GM23248 (cell line): ENCODE data around the gene ZNF227. TPM values are rescaled to one million over a fixed set of nuclear protein-coding genes. Genes with fewer than 3 reads are reported as not detected.
"Not testable (repeated sequence)": the region's sequence is repeated elsewhere in the genome, so short reads cannot be mapped to it uniquely, and the experiment has no call there.

Experiments
- DNase-seq: peaks from one replicate; pipeline ENCODE4 v3.0.0-alpha.2; 2015
- H2AFZ ChIP-seq: fragments of 200-600 bp; sonication (generic); 2 replicates; pipeline ENCODE4 v1.6.1; 2016; ENCODE audit warnings: antibody characterized with exemption
- H3F3A ChIP-seq: fragments of 200-600 bp; sonication (generic); 2 replicates; pipeline ENCODE4 v1.6.1; 2016; ENCODE audit warnings: mild to moderate bottlenecking, antibody characterized with exemption, mixed run types; ENCODE audit not compliant: insufficient read depth
- H3K27ac ChIP-seq: fragments of 200-600 bp; sonication (generic); 2 replicates; pipeline ENCODE4 v1.5.1; 2016; ENCODE audit warnings: mild to moderate bottlenecking
- H3K27me3 ChIP-seq: fragments of 200-600 bp; sonication (generic); replicated peaks from 2 replicates; pipeline ENCODE4 v1.6.1; 2016; ENCODE audit warnings: mild to moderate bottlenecking; ENCODE audit not compliant: insufficient read depth
- H3K36me3 ChIP-seq: fragments of 200-600 bp; sonication (generic); 2 replicates; pipeline ENCODE4 v1.6.1; 2016; ENCODE audit warnings: low read depth, mild to moderate bottlenecking
- H3K4me1 ChIP-seq: fragments of 200-600 bp; sonication (generic); 2 replicates; pipeline ENCODE4 v1.6.1; 2016; ENCODE audit warnings: mild to moderate bottlenecking; ENCODE audit not compliant: insufficient read depth
- H3K4me2 ChIP-seq: fragments of 200-600 bp; sonication (generic); one replicate; pipeline ENCODE4 v1.6.1; 2016; ENCODE audit warnings: mild to moderate bottlenecking; ENCODE audit not compliant: unreplicated experiment
- H3K4me3 ChIP-seq: fragments of 200-600 bp; sonication (generic); 2 replicates; pipeline ENCODE4 v1.5.1; 2016; ENCODE audit warnings: mild to moderate bottlenecking
- H3K79me2 ChIP-seq: fragments of 200-600 bp; sonication (generic); 2 replicates; pipeline ENCODE4 v1.6.1; 2016; ENCODE audit warnings: mild to moderate bottlenecking; ENCODE audit not compliant: insufficient read depth
- H3K9ac ChIP-seq: fragments of 200-600 bp; sonication (generic); 2 replicates; pipeline ENCODE4 v1.6.1; 2016; ENCODE audit warnings: mild to moderate bottlenecking
- H3K9me2 ChIP-seq: fragments of 200-600 bp; sonication (generic); 2 replicates; pipeline ENCODE4 v1.6.1; 2016; ENCODE audit warnings: mixed run types, mild to moderate bottlenecking, moderate library complexity; ENCODE audit not compliant: insufficient read depth
- H3K9me3 ChIP-seq: fragments of 200-600 bp; sonication (generic); one replicate; pipeline ENCODE4 v1.6.1; 2017; ENCODE audit warnings: low read depth
- H4K20me1 ChIP-seq: fragments of 200-600 bp; sonication (generic); 2 replicates; pipeline ENCODE4 v1.6.0; 2016; ENCODE audit not compliant: insufficient read depth
- EZH2 ChIP-seq: fragments of 200-600 bp; sonication (generic); IDR thresholded peaks from 2 replicates; pipeline ENCODE4 v1.6.1; 2018; ENCODE audit warnings: antibody characterized with exemption, mild to moderate bottlenecking; ENCODE audit not compliant: insufficient read depth, poor library complexity, severe bottlenecking
- EZH2phosphoT487 ChIP-seq: fragments of 200-600 bp; sonication (generic); IDR thresholded peaks from 2 replicates; pipeline ENCODE4 v1.6.1; 2018; ENCODE audit warnings: antibody characterized with exemption, moderate library complexity, mild to moderate bottlenecking, low read depth; ENCODE audit not compliant: insufficient read depth
- WGBS, 2 experiments: methylation state at CpG; one replicate each; pipeline ENCODE4 v1.1.6; 2015 to 2017; ENCODE audit warnings: low lambda C conversion rate in 2 of 2, low coverage in 1 of 2; ENCODE audit errors: missing lambda C conversion rate in 2 of 2; 5-methylcytosine and 5-hydroxymethylcytosine counted together
- in situ Hi-C: fragments of 300-500 bp; cut with MboI; formaldehyde crosslinking; loops from 2 replicates; pipeline ENCODE4 v1.15.0; 2020
- polyA plus RNA-seq: library from polyadenylated mRNA; unstranded; fragments of >200 nt; fragmentation: Nextera tagmentation; extraction: Ambion mirVana; gene quantifications from 2 replicates; pipeline ENCODE4 v1.2.1, GENCODE V29; 2016
- total RNA-seq: library from RNA; depleted of rRNA; stranded (reverse); fragments of >200 nt; shearing (Covaris generic); gene quantifications from 2 replicates; pipeline ENCODE4 v1.2.3, GENCODE V29; 2014

The ZNF227 gene
- total and polyA plus RNA-seq, 2 experiments from 2014 or later: 7.5 to 16.1 TPM

DNA sequence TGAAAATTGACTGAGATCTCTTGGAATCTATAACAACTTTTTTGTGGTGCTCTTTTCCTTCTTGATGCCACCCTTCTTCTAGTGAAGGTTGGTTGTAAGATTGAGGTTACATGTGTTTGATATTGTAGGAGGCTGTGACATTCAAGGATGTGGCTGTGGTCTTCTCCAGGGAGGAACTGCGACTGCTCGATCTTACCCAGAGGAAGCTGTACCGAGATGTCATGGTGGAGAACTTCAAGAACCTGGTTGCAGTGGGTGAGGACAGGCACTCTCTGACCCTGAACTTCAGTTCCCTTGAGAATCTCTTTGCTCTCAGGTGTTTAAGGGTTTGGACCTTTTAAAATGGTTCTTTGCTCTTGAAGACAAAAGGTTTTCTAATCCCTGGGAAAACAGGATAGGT, 16.0 kb downstream of the ZNF227 start:
- Histone ChIP-seq H3K36me3 (peaks cover 28% of the 10 kb centered on the region; the same call in 1 of the 2 replicates), H4K20me1 (no peaks in the 10 kb centered on the region), H3K27ac (no peak overlapping the region), H3K9me2 (no peaks in the 10 kb centered on the region), H3K9ac (no peak overlapping the region), H3K9me3 (no peaks in the 10 kb centered on the region), H3K79me2 (peaks cover 32% of the 10 kb centered on the region), H3F3A (no peaks in the 10 kb centered on the region), H3K4me3 (no peak overlapping the region), H3K4me1 (no peaks in the 10 kb centered on the region), H2AFZ (no peak overlapping the region), H3K27me3 (no peaks in the 10 kb centered on the region), H3K4me2 (no peak overlapping the region)
- no peak for DNase-seq
- in situ Hi-C loops: no loop called here
- 98 to 100% methylated on average over 3 of the region's 3 CpGs for WGBS, 2 experiments
- TF ChIP-seq EZH2phosphoT487: no peak
- TF ChIP-seq EZH2: no peak

DNA sequence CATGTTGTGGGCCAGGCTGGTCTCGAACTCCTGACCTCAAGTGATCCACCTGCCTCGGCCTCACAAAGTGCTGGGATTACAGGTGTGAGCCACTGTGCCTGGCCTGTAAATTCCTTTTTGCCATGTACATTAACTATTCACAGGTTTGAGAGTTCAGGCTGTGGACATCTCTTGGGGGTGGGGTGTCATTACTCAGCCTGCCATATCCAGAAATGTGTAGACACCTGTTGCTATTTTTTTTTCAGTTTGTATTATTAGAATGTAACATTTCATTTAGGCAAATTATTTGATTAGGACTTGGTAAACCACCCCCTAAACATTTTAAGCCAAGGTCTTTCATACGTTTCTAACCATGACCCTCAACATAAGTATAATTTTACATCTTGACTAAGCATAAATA, 20.5 kb downstream of the ZNF227 start:
- Histone ChIP-seq H3K9me2 (no peaks in the 10 kb centered on the region), H3K79me2 (0 out of 2 replicates have a peak, but pooled peaks cover 5% of the 10 kb centered on the region), H3K4me1 (no peaks in the 10 kb centered on the region), H3K36me3 (peaks cover 61% of the 10 kb centered on the region), H3K9ac (no peak overlapping the region), H3K27ac (no peak overlapping the region), H2AFZ (no peak overlapping the region), H3K4me2 (no peak overlapping the region), H4K20me1 (no peaks in the 10 kb centered on the region), H3F3A (no peaks in the 10 kb centered on the region), H3K27me3 (no peaks in the 10 kb centered on the region), H3K9me3 (no peaks in the 10 kb centered on the region), H3K4me3 (no peak overlapping the region)
- in situ Hi-C loops: no loop called here
- WGBS, 2 experiments: 96 to 97% methylated on average over 3 of the region's 3 CpGs
- no peak for DNase-seq
- TF ChIP-seq EZH2phosphoT487: no peak
- TF ChIP-seq EZH2: no peak

DNA sequence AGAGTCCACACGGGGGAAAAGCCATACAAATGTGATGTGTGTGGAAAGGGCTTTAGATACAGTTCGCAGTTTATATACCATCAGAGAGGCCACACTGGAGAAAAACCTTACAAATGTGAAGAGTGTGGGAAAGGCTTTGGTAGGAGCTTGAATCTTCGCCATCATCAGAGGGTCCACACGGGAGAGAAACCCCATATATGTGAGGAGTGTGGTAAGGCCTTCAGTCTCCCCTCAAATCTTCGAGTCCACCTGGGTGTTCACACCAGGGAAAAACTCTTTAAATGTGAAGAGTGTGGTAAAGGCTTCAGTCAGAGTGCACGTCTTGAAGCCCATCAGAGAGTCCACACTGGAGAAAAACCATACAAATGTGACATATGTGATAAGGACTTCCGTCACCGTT, 24.1 kb downstream of the ZNF227 start:
- Histone ChIP-seq H3K79me2 (no peaks in the 10 kb centered on the region), H3K27me3 (no peaks in the 10 kb centered on the region), H3K4me3 (no peak overlapping the region), H3K4me2 (no peak overlapping the region), H2AFZ (no peak overlapping the region), H4K20me1 (no peaks in the 10 kb centered on the region), H3F3A (no peaks in the 10 kb centered on the region), H3K36me3 (peaks cover 46% of the 10 kb centered on the region), H3K9me3 (no peaks in the 10 kb centered on the region), H3K9me2 (no peaks in the 10 kb centered on the region), H3K4me1 (no peaks in the 10 kb centered on the region), H3K27ac (no peak overlapping the region), H3K9ac (no peak overlapping the region)
- in situ Hi-C loops: no loop called here
- no peak for DNase-seq
- WGBS, 2 experiments: 96 to 99% methylated on average over 8 of the region's 8 CpGs
- TF ChIP-seq EZH2phosphoT487 (no peak), EZH2 (no peak)

DNA sequence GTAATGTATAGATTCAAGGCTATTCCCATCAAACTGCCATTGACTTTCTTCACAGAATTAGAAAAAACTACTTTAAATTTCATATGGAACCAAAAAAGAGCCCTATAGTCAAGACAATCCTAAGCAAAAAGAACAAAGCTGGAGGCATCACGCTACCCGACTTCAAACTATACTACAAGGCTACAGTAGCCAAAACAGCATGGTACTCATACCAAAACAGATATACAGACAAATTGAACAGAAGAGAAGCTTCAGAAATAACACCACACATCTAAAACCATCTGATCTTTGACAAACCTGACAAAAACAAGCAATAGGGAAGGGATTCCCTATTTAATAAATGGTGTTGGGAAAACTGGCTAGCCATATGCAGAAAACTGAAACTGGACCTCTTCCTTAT, 40.0 kb downstream of the ZNF227 start:
- H3K4me3 ChIP-seq, H3K9me2 ChIP-seq, H3K4me2 ChIP-seq, H2AFZ ChIP-seq, H3K79me2 ChIP-seq, H4K20me1 ChIP-seq, in situ Hi-C loops, DNase-seq, H3K9ac ChIP-seq, H3K4me1 ChIP-seq, H3K27me3 ChIP-seq, H3K27ac ChIP-seq, H3F3A ChIP-seq: not testable (repeated sequence)
- Histone ChIP-seq H3K36me3 (peaks cover 15% of the 10 kb centered on the region; the same call in 1 of the 2 replicates), H3K9me3 (peaks cover 18% of the 10 kb centered on the region)
- 93 to 98% methylated on average over 2 of the region's 2 CpGs for WGBS, 2 experiments

DNA sequence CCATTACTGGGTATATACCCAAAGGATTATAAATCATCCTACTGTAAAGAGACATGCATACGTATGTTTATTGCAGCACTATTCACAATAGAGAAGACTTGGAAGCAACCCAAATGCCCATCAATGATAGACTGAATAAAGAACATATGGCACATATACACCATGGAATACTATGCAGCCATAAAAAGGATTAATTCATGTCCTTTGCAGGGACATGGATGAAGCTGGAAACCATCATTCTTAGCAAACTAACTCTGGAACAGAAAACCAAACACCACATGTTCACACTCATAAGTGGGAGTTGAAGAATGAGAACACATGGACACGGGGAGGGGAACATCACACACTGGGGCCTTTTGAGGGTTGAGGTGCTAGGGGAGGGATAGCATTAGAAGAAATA, 41.1 kb downstream of the ZNF227 start:
- H4K20me1 ChIP-seq, H3K9ac ChIP-seq, H3K27ac ChIP-seq, H3K4me1 ChIP-seq, H3K27me3 ChIP-seq, H3K79me2 ChIP-seq, H2AFZ ChIP-seq, DNase-seq, H3K4me3 ChIP-seq, H3K9me2 ChIP-seq, in situ Hi-C loops, H3K4me2 ChIP-seq, H3F3A ChIP-seq: not testable (repeated sequence)
- peaks cover 13% of the 10 kb centered on the region; the same call in 1 of the 2 replicates for H3K36me3 ChIP-seq
- WGBS, 2 experiments: 92 to 95% methylated on average over 2 of the region's 2 CpGs
- peaks cover 18% of the 10 kb centered on the region for H3K9me3 ChIP-seq
